HUDEP-2 (cell line): ENCODE data around the gene ARHGEF16.

Experiments used
- DNase-seq, 76 experiments: peaks; one replicate each; lab custom pipeline; 2025; ENCODE audit not compliant: unreplicated experiment in 76 of 76; lab: John Stamatoyannopoulos, UW

Gene ARHGEF16

GRCh38 chr1:3511856-3512255, 57.4 kb downstream of the ARHGEF16 start:
- DNase-seq: no peak

- no peak for DNase-seq
Observed at GRCh38 chr1:3514404-3514803, 59.9 kb downstream of the ARHGEF16 start.

GRCh38 chr1:3515272-3515671, 60.8 kb downstream of the ARHGEF16 start:
- DNase-seq: no peak

- peak in 1 of 76 experiments; percentile 18 for DNase-seq
Observed at GRCh38 chr1:3515774-3516480, 61.5 kb downstream of the ARHGEF16 start.

- no peak for DNase-seq
Observed at GRCh38 chr1:3516481-3516869, 62.0 kb downstream of the ARHGEF16 start.

- DNase-seq: no peak
Observed at GRCh38 chr1:3516911-3517675, 62.6 kb downstream of the ARHGEF16 start.

- no peak for DNase-seq
Observed at GRCh38 chr1:3518256-3518655, 63.8 kb downstream of the ARHGEF16 start.

- no peak for DNase-seq
Observed at GRCh38 chr1:3518756-3519155, 64.3 kb downstream of the ARHGEF16 start.

- no peak for DNase-seq
Observed at GRCh38 chr1:3519301-3519885, 64.9 kb downstream of the ARHGEF16 start.

GRCh38 chr1:3520419-3521378, 66.2 kb downstream of the ARHGEF16 start:
- DNase-seq: no peak

- no peak for DNase-seq
Observed at GRCh38 chr1:3521426-3521825, 67.0 kb downstream of the ARHGEF16 start.

GRCh38 chr1:3522112-3522511, 67.6 kb downstream of the ARHGEF16 start:
- no peak for DNase-seq

- DNase-seq: no peak
Observed at GRCh38 chr1:3522564-3523265, 68.2 kb downstream of the ARHGEF16 start.

- DNase-seq: no peak
Observed at GRCh38 chr1:3523980-3524379, 69.5 kb downstream of the ARHGEF16 start.

- no peak for DNase-seq
Observed at GRCh38 chr1:3524556-3525203, 70.2 kb downstream of the ARHGEF16 start.

- no peak for DNase-seq
Observed at GRCh38 chr1:3525551-3526482, 71.4 kb downstream of the ARHGEF16 start.

GRCh38 chr1:3527774-3528173, 73.3 kb downstream of the ARHGEF16 start:
- no peak for DNase-seq

- no peak for DNase-seq
Observed at GRCh38 chr1:3529099-3529729, 74.7 kb downstream of the ARHGEF16 start.
